ENCODE measurements around the gene BUB3.

Gene BUB3

GRCh38 chr10:123205041-123205440, 50.8 kb downstream of the BUB3 start:
- no peak for DNase-seq

GRCh38 chr10:123212063-123212462, 57.9 kb downstream of the BUB3 start:
- DNase-seq = no peak

- no peak for DNase-seq
Measured at GRCh38 chr10:123212640-123213039, 58.4 kb downstream of the BUB3 start.

- no peak for DNase-seq
Measured at GRCh38 chr10:123213192-123213591, 59.0 kb downstream of the BUB3 start.

All from NCI-H1436 treated with DMSO at 0.1 percent for 48 hours (cell line).